Midbrain (tissue), 1 donor: Measurements from ENCODE around the gene RPL13.
"Not testable (repeated sequence)": the region's sequence is repeated elsewhere in the genome, so short reads cannot be mapped to it uniquely, and the experiment has no call there.

Source experiments
- DNase-seq: peaks from one replicate; lab custom pipeline; 2025; lab: John Stamatoyannopoulos, UW

Gene RPL13

GRCh38 chr16:89577055-89577759 is 16.7 kb downstream of the RPL13 start:
- DNase-seq: no peak

- DNase-seq: no peak
Observed at GRCh38 chr16:89579351-89579750, 18.9 kb downstream of the RPL13 start.

- no peak for DNase-seq
Observed at GRCh38 chr16:89581045-89581695, 20.7 kb downstream of the RPL13 start.

- DNase-seq: no peak
Observed at GRCh38 chr16:89581861-89582563, 21.5 kb downstream of the RPL13 start.

- no peak for DNase-seq
Observed at GRCh38 chr16:89582614-89583196, 22.2 kb downstream of the RPL13 start.

GRCh38 chr16:89583197-89583894 is 22.9 kb downstream of the RPL13 start:
- no peak for DNase-seq

GRCh38 chr16:89583895-89584644 is 23.6 kb downstream of the RPL13 start:
- DNase-seq: no peak

GRCh38 chr16:89584768-89585549 is 24.5 kb downstream of the RPL13 start:
- DNase-seq: no peak

GRCh38 chr16:89586218-89586617 is 25.7 kb downstream of the RPL13 start:
- no peak for DNase-seq

GRCh38 chr16:89586853-89587252 is 26.4 kb downstream of the RPL13 start:
- DNase-seq: no peak

GRCh38 chr16:89587676-89588075 is 27.2 kb downstream of the RPL13 start:
- DNase-seq: not testable (repeated sequence)

GRCh38 chr16:89588413-89589109 is 28.1 kb downstream of the RPL13 start:
- DNase-seq: no peak

- DNase-seq: no peak
Observed at GRCh38 chr16:89589241-89589926, 28.9 kb downstream of the RPL13 start.

GRCh38 chr16:89593841-89594240 is 33.4 kb downstream of the RPL13 start:
- no peak for DNase-seq

- DNase-seq: no peak
Observed at GRCh38 chr16:89595330-89596060, 35.0 kb downstream of the RPL13 start.

GRCh38 chr16:89596061-89596689 is 35.7 kb downstream of the RPL13 start:
- DNase-seq: no peak

GRCh38 chr16:89596957-89597649 is 36.6 kb downstream of the RPL13 start:
- no peak for DNase-seq

GRCh38 chr16:89598199-89598598 is 37.7 kb downstream of the RPL13 start:
- no peak for DNase-seq
